Suprapubic skin (tissue), 4 donors: ENCODE results near the gene ADAMTS17. TPM values are rescaled to one million over a fixed set of nuclear protein-coding genes. Genes with fewer than 3 reads are reported as not detected.

Experiments used
- DNase-seq, 2 donors: peaks; one replicate each; pipeline ENCODE4 v3.0.0-alpha.2; 2019; ENCODE audit warnings: low spot score in 2 of 2
- H3K27ac ChIP-seq: fragments of 200-600 bp; sonication (generic); one replicate; pipeline ENCODE4 v1.5.1; 2019
- H3K27me3 ChIP-seq: fragments of 200-600 bp; sonication (generic); one replicate; pipeline ENCODE4 v1.5.1; 2019
- H3K36me3 ChIP-seq: fragments of 200-600 bp; sonication (generic); one replicate; pipeline ENCODE4 v1.5.1; 2019
- H3K4me1 ChIP-seq: fragments of 200-600 bp; sonication (generic); one replicate; pipeline ENCODE4 v1.5.1; 2019
- H3K4me3 ChIP-seq: fragments of 200-600 bp; sonication (generic); one replicate; pipeline ENCODE4 v1.5.1; 2019; ENCODE audit warnings: mild to moderate bottlenecking
- H3K9me3 ChIP-seq: fragments of 200-600 bp; sonication (generic); one replicate; pipeline ENCODE4 v1.5.1; 2019
- EP300 ChIP-seq: sonication (generic); formaldehyde crosslinking; IDR thresholded peaks from one replicate; pipeline ENCODE4 v1.6.1; 2017; ENCODE audit warnings: antibody characterized with exemption
- POLR2A ChIP-seq, 2 donors: fragments of 450-650 bp; IDR thresholded peaks; one replicate each; pipeline ENCODE4 v1.6.1; 2017; ENCODE audit warnings: antibody characterized with exemption in 2 of 2, mild to moderate bottlenecking in 2 of 2, moderate library complexity in 2 of 2
- POLR2AphosphoS5 ChIP-seq, 3 donors: sonication (generic); formaldehyde crosslinking; IDR thresholded peaks; one replicate each; pipeline ENCODE4 v1.6.1; 2017; ENCODE audit warnings: antibody characterized with exemption in 3 of 3
- WGBS: methylation state at CpG from one replicate; pipeline ENCODE4 v1.1.5; 2018; 5-methylcytosine and 5-hydroxymethylcytosine counted together
- total RNA-seq, 4 donors: library from RNA; depleted of rRNA; stranded (reverse); fragments of >200 nt; gene quantifications; one replicate each; pipeline ENCODE4 v1.1.0, GENCODE V29; 2016
- TF ChIP-seq, protein P1 (sequence below), 2 donors: fragments of 200-600 bp in 1 of 2; fragments of 450-650 bp in 1 of 2; sonication (generic) in 1 of 2; IDR thresholded peaks; one replicate each; pipeline ENCODE4 v1.5.1; 2016 to 2019; ENCODE audit warnings: antibody characterized with exemption in 2 of 2, mild to moderate bottlenecking in 1 of 2, moderate library complexity in 1 of 2

Gene ADAMTS17
- total RNA-seq, 4 donors from 2014 or later = 4.2 to 12.3 (median 6.3) TPM

DNA sequence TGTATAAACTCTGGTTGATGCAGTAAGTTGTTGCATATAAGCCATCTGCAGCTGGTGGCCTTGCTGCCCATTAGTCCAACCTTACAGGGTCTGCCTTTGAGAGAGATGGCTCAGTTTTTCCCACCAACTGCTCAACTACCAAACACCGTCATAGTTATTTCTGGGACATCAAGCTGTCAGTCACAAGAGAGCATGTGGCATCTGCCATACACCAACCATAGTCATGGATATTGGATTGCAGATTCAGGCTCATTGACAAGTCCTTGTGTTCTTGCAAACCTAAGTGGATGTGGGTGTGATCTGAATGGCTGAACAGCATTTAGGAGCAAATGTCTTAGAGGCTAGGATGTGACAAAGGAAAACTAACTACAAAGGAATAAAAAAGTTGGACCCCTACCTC is 137.6 kb downstream of the ADAMTS17 start:
- no peak overlapping the region for H3K4me3 ChIP-seq
- 100% methylated on average over 1 of the region's 1 CpG for WGBS
- peaks cover 30% of the 10 kb centered on the region for H3K4me1 ChIP-seq
- H3K27ac ChIP-seq = no peak overlapping the region
- no peak for TF ChIP-seq POLR2AphosphoS5 (IDR thresholded peaks at IDR 0.05)
- no peak for TF ChIP-seq EP300
- no peak for TF ChIP-seq POLR2A (IDR thresholded peaks at IDR 0.05)
- TF ChIP-seq, protein P1, sequence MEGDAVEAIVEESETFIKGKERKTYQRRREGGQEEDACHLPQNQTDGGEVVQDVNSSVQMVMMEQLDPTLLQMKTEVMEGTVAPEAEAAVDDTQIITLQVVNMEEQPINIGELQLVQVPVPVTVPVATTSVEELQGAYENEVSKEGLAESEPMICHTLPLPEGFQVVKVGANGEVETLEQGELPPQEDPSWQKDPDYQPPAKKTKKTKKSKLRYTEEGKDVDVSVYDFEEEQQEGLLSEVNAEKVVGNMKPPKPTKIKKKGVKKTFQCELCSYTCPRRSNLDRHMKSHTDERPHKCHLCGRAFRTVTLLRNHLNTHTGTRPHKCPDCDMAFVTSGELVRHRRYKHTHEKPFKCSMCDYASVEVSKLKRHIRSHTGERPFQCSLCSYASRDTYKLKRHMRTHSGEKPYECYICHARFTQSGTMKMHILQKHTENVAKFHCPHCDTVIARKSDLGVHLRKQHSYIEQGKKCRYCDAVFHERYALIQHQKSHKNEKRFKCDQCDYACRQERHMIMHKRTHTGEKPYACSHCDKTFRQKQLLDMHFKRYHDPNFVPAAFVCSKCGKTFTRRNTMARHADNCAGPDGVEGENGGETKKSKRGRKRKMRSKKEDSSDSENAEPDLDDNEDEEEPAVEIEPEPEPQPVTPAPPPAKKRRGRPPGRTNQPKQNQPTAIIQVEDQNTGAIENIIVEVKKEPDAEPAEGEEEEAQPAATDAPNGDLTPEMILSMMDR (IDR thresholded peaks at IDR 0.05) = no peak
- no peaks in the 10 kb centered on the region for H3K27me3 ChIP-seq
- no peaks in the 10 kb centered on the region for H3K36me3 ChIP-seq
- DNase-seq = peak in 1 of 2 donors; percentile 5
- H3K9me3 ChIP-seq = no peaks in the 10 kb centered on the region

DNA sequence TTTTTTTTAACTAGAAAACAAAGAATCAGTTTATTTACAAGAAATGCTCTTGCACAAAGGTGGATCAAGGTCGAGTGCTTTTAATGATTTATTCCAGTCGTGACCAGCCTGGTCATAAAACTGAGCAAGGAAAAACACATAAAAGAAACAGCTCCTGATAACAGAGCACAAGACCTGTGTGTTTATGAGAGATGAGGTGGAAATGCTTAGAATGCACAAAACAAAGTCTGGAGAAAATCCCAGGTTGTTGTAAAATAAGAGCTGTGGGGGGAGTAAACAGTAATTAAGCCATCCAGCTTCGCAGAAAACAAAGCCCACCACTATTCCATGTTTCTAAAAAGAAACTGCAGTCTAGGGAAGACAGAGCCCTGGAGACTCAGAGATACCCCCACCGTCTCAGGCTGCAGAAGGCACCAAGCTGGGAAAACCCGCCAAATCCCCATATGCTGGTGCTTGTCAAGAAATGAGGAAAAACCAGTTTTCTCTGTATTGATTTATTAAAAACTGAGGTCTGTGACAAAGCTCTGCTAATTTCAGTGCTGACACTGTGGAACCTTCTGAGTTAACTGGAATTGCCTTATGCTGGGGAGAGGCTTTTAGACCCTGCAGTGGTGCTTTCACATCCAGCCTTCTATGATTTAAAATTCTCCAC is 139.3 kb downstream of the ADAMTS17 start:
- no peak overlapping the region for H3K4me3 ChIP-seq
- no peaks in the 10 kb centered on the region for H3K27me3 ChIP-seq
- peaks cover 28% of the 10 kb centered on the region for H3K4me1 ChIP-seq
- DNase-seq = no peak
- 29% methylated on average over 5 of the region's 5 CpGs for WGBS
- H3K36me3 ChIP-seq = no peaks in the 10 kb centered on the region
- no peak overlapping the region for H3K27ac ChIP-seq
- TF ChIP-seq POLR2A (IDR thresholded peaks at IDR 0.05) (no peak), EP300 (no peak), POLR2AphosphoS5 (IDR thresholded peaks at IDR 0.05) (no peak)
- TF ChIP-seq, protein P1 (IDR thresholded peaks at IDR 0.05) = no peak
- H3K9me3 ChIP-seq = no peaks in the 10 kb centered on the region

DNA sequence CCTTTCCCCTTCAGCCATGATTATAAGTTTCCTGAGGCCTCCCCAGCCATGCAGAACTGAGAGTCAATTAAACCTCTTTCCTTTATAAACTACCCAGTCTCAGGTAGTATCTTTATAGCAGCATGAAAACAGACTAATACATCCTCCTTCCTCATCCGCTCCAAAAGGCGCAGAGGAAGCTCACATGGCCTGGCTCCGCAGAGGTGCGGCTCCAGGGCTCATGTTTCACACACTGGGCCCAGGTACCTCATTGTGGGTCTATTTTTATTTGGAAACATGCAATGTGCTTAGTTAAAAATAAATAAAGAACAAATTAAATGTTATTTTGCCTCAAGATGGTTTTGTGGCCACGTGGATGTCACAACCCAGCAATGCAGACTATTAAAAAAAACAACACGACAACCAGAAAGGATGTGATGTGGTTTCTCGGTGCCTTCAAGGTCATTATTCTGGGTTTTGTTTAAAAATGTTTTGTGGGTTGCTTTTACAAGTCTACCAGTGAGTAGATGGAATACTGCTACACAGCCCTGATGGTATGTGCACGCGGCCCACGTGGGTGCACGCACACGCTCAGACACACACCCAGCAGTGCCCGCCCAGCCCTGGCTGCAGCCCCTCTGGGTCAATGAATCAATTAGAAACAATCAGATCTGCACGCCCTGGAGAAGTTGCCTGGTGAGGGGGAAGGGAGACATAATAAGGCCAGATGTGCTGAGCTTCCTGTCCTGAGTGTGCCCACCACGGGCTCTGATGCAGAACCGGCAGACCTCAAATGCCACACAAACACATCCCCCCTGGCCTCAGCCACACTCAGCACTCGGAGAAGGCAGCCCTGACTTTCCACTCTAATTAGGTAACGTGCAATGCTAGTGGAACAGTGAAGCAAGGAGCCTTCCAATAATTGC is 140.1 kb downstream of the ADAMTS17 start:
- DNase-seq = peak in 1 of 2 donors; percentile 31
- H3K9me3 ChIP-seq = no peaks in the 10 kb centered on the region
- 42% methylated on average over 18 of the region's 18 CpGs for WGBS

DNA sequence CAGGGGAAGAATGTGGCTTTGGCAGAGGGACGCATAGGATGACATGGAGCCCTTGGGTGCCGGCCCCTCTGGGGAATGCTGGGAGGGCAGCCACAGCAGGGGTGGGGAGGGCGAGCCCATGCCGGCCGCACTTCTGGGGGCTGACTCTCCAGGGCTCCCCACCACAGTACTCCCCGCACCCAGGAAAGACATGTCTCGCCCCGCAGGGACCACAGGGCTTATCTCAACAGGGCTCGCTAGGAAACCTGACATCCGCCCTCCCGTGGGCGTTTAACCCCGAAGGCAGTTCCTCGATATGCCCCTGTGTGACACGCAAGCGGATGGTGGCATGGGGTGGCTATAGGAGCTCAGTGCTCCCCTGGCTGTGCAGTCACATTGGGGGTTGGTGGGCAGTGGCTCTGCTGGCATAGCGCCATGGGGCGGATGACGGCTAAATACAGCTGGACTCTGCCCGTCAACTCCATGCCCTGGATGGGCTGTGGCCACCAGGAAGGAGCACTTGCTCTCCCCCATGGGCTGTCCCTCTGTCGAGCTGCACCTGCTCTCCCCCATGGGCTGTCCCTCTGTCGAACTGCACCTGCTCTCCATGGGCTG is 141.4 kb downstream of the ADAMTS17 start:
- DNase-seq = no peak
- Histone ChIP-seq H3K4me1 (peaks cover 14% of the 10 kb centered on the region), H3K4me3 (no peak overlapping the region), H3K36me3 (no peaks in the 10 kb centered on the region), H3K9me3 (no peaks in the 10 kb centered on the region), H3K27me3 (no peaks in the 10 kb centered on the region), H3K27ac (no peak overlapping the region)
- no peak for TF ChIP-seq EP300
- TF ChIP-seq POLR2AphosphoS5 (IDR thresholded peaks at IDR 0.05) = no peak
- TF ChIP-seq, protein P1 (IDR thresholded peaks at IDR 0.05) = no peak
- TF ChIP-seq POLR2A (IDR thresholded peaks at IDR 0.05) = no peak
- 78% methylated on average over 9 of the region's 22 CpGs for WGBS

More for the DNA sequence above, 140.1 kb downstream of the ADAMTS17 start:
- Histone ChIP-seq H3K27me3 (no peaks in the 10 kb centered on the region), H3K36me3 (no peaks in the 10 kb centered on the region), H3K27ac (no peak overlapping the region), H3K4me3 (no peak overlapping the region), H3K4me1 (peaks cover 20% of the 10 kb centered on the region)
- TF ChIP-seq, protein P1 (IDR thresholded peaks at IDR 0.05) = no peak
- TF ChIP-seq POLR2A (IDR thresholded peaks at IDR 0.05) = no peak
- no peak for TF ChIP-seq EP300
- no peak for TF ChIP-seq POLR2AphosphoS5 (IDR thresholded peaks at IDR 0.05)
